ENCODE data around the gene SCGB1D2.

SCGB1D2 gene

DNA sequence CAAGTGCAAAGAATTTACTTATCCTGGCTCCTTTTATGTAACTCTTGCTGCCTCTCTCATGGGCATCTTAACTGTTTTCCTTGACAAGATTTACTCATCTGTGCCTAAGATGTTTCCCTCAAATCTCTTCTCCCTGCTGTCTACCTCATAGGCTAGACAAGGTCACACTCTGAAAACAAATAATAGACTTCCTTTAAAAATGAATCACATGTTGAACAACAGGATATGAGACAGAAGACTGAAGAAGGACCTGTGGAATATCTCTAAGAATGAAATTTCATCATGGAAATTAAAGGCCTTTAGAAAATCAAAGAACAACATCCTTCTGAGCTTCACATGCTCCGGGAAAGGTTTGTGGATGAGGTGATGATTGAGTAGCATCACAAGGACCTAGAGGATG lies 22.0 kb downstream of the SCGB1D2 start:
- no peak for DNase-seq (ENCODE audit: extremely low read depth, insufficient read length)
- H3K36me3 ChIP-seq (ENCODE audit: control insufficient read depth, insufficient read depth, low read length), result no peaks in the 10 kb centered on the region
- H3K4me3 ChIP-seq (replicated peaks; ENCODE audit: low read depth, low read length), result no peak overlapping the region
- H3K27me3 ChIP-seq (replicated peaks; ENCODE audit: control insufficient read depth, insufficient read depth, low read length), result no peaks in the 10 kb centered on the region
- TF ChIP-seq CTCF (IDR thresholded peaks at IDR 0.05; ENCODE audit: insufficient read depth, low read length, poor library complexity, severe bottlenecking), result no peak

- H3K27me3 ChIP-seq (replicated peaks; ENCODE audit: control insufficient read depth, insufficient read depth, low read length), result no peaks in the 10 kb centered on the region; the same call in 1 of the 2 replicates
- DNase-seq (ENCODE audit: extremely low read depth, insufficient read length), result no peak
- TF ChIP-seq CTCF (IDR thresholded peaks at IDR 0.05; ENCODE audit: insufficient read depth, low read length, poor library complexity, severe bottlenecking), result no peak
- no peaks in the 10 kb centered on the region for H3K36me3 ChIP-seq (ENCODE audit: control insufficient read depth, insufficient read depth, low read length)
- no peak overlapping the region for H3K4me3 ChIP-seq (replicated peaks; ENCODE audit: low read depth, low read length)
Measured at GRCh38 chr11:62266558-62266957, 24.5 kb downstream of the SCGB1D2 start.

- no peak for TF ChIP-seq CTCF (IDR thresholded peaks at IDR 0.05; ENCODE audit: insufficient read depth, low read length, poor library complexity, severe bottlenecking)
- no peaks in the 10 kb centered on the region for H3K36me3 ChIP-seq (ENCODE audit: control insufficient read depth, insufficient read depth, low read length)
- DNase-seq (ENCODE audit: extremely low read depth, insufficient read length), result no peak
- H3K4me3 ChIP-seq (replicated peaks; ENCODE audit: low read depth, low read length), result no peak overlapping the region
- H3K27me3 ChIP-seq (replicated peaks; ENCODE audit: control insufficient read depth, insufficient read depth, low read length), result no peaks in the 10 kb centered on the region; the same call in 1 of the 2 replicates
Measured at GRCh38 chr11:62267050-62267449, 25.0 kb downstream of the SCGB1D2 start.

- no peak for DNase-seq (ENCODE audit: extremely low read depth, insufficient read length)
Measured at GRCh38 chr11:62267576-62267975, 25.5 kb downstream of the SCGB1D2 start.

GRCh38 chr11:62269654-62270278 lies 27.7 kb downstream of the SCGB1D2 start, which contains the start of gene SCGB2A2:
Gene SCGB2A2 (plus strand): TSS chr11:62270158. CDS start chr11:62270217, 59 bp downstream.
- Histone ChIP-seq H3K27me3 (replicated peaks; ENCODE audit: control insufficient read depth, insufficient read depth, low read length) (no peaks in the 10 kb centered on the region; the same call in 1 of the 2 replicates), H3K36me3 (ENCODE audit: control insufficient read depth, insufficient read depth, low read length) (no peaks in the 10 kb centered on the region), H3K4me3 (replicated peaks; ENCODE audit: low read depth, low read length) (no peak within 1 kb of the TSS)
- TF ChIP-seq CTCF (IDR thresholded peaks at IDR 0.05; ENCODE audit: insufficient read depth, low read length, poor library complexity, severe bottlenecking), result peak; percentile 26
- no peak for DNase-seq (ENCODE audit: extremely low read depth, insufficient read length)

More at GRCh38 chr11:62267576-62267975, 25.5 kb downstream of the SCGB1D2 start:
- H3K27me3 ChIP-seq (replicated peaks; ENCODE audit: control insufficient read depth, insufficient read depth, low read length), result no peaks in the 10 kb centered on the region; the same call in 1 of the 2 replicates
- no peak for TF ChIP-seq CTCF (IDR thresholded peaks at IDR 0.05; ENCODE audit: insufficient read depth, low read length, poor library complexity, severe bottlenecking)
- no peaks in the 10 kb centered on the region for H3K36me3 ChIP-seq (ENCODE audit: control insufficient read depth, insufficient read depth, low read length)
- no peak overlapping the region for H3K4me3 ChIP-seq (replicated peaks; ENCODE audit: low read depth, low read length)
